ENCODE results near the gene P2RX5.
A peak's percentile ranks its signal among the peaks of the same experiment; 100 is the strongest.
"Not testable (repeated sequence)": the region's sequence is repeated elsewhere in the genome, so short reads cannot be mapped to it uniquely, and the experiment has no call there.

The P2RX5 gene

DNA sequence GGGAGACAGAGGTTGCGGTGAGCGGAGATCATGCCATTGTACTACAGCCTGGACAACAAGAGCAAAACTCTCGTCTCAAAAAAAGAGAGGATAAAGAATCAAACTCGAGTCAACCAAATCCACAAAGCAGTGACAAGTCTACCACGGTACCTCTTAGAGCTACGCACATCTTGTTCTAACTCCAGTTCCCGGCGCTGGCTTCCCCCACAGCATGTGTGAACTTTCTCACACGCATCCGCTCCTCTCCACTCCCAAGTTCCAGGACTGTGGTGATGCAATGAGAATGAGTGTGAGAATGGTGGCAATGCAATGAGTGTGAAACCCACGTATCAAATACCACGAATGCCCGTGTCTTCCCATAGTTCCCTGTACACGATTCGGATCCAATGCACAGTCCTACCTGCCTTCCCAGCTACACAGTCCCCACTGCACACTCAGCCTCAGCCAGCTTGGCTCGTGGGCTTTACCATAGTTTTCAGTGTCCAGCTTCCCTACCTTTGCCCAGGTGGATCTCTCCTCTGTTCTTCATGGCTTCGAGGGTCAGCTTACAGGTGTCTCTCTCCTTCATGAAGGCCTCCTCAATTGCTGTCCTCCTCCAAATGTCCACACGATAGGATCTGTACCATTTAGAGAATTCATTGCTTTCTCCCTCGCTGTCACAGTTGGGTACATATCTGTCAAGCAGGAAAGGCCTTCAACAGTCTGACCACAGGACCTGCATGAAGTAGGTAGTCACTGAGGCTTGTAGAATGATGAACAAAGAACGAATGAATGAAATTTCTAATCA, 9.2 kb upstream of the P2RX5 start:
- no peak for TF ChIP-seq CTCF (IDR thresholded peaks at IDR 0.05; ENCODE audit: insufficient read depth, low read length, missing control alignments)
- DNase-seq (ENCODE audit: low read depth, low spot score), result no peak
- ChIA-PET CTCF (no interaction called here), POLR2A (no interaction called here)
- no peak overlapping the region for H3K4me3 ChIP-seq (ENCODE audit: low read depth, low read length)

DNA sequence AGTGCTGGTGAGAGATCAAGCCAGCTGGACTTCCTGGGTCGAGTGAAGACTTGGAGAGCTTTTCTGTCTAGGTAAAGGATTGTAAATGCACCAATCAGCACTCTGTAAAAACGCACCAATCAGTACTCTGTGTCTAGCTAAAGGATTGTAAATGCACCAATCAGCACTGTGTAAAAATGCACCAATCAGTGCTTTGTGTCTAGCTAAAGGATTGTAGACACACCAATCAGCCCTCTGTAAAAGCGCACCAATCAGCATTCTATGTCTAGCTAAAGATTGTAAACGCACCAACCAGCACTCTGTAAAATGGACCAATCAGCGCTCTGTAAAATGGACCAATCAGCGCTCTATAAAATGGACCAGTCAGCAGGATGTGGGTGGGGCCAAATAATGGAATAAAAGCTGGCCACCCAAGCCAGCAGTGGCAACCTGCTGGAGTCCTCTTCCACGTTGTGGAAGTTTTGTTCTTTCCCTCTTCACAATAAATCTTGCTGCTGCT, 6.1 kb upstream of the P2RX5 start:
- CTCF ChIA-PET, result interaction anchor here (2.1 kb wide), 1 partner anchor 9 kb away, joined by 7 read pairs; no protein-coding TSS in a partner anchor
- DNase-seq (ENCODE audit: low read depth, low spot score); H3K4me3 ChIP-seq (ENCODE audit: low read depth, low read length); POLR2A ChIA-PET: not testable (repeated sequence)

- DNase-seq (ENCODE audit: low read depth, low spot score), result no peak
- ChIA-PET POLR2A (interaction anchor here (0.7 kb wide), 1 partner anchor 32 kb away, joined by 5 read pairs; no protein-coding TSS in a partner anchor), CTCF (no interaction called here)
- no peak overlapping the region for H3K4me3 ChIP-seq (ENCODE audit: low read depth, low read length)
- no peak for TF ChIP-seq CTCF (IDR thresholded peaks at IDR 0.05; ENCODE audit: insufficient read depth, low read length, missing control alignments)
Observed at GRCh38 chr17:3699951-3700350, 4.0 kb upstream of the P2RX5 start.

DNA sequence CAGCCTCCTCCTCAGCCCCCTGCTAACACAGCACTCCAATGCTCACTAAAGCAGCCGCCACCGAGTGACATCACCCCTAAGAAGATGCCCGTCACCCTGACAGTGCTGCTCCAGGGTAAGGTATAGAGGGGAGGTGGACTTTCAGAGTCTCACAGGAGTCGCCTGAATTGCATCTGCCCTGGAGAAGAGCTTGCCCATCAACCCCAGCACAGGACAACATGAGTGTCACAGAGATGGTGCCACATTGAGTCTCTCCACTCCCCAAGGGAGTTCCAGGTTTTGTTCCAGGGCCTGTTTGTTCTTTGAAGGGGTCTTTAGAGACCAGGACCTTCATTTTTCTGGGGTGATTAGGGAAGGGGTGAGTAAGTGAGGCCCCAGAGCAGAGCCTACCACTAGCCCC, 2.2 kb upstream of the P2RX5 start:
- POLR2A ChIA-PET, result no interaction called here
- H3K4me3 ChIP-seq (ENCODE audit: low read depth, low read length), result no peak overlapping the region
- no peak for TF ChIP-seq CTCF (IDR thresholded peaks at IDR 0.05; ENCODE audit: insufficient read depth, low read length, missing control alignments)
- CTCF ChIA-PET, result no interaction called here
- no peak for DNase-seq (ENCODE audit: low read depth, low spot score)

GRCh38 chr17:3697103-3697476, 1.1 kb upstream of the P2RX5 start:
- CTCF ChIA-PET, result interaction anchor here (1.9 kb wide), 1 partner anchor 41 kb away, joined by 5 read pairs; no protein-coding TSS in a partner anchor
- no peak for TF ChIP-seq CTCF (IDR thresholded peaks at IDR 0.05; ENCODE audit: insufficient read depth, low read length, missing control alignments)
- no peak overlapping the region for H3K4me3 ChIP-seq (ENCODE audit: low read depth, low read length)
- no peak for DNase-seq (ENCODE audit: low read depth, low spot score)
- POLR2A ChIA-PET, result no interaction called here

- CTCF ChIA-PET, result interaction anchor here (0.6 to 2.0 kb wide), 6 partner anchors 12 to 1020 kb away, joined by 3 to 5 read pairs (median 3); partner anchors contain the start of gene NCBP3
- no peak for TF ChIP-seq CTCF (IDR thresholded peaks at IDR 0.05; ENCODE audit: insufficient read depth, low read length, missing control alignments)
- DNase-seq (ENCODE audit: low read depth, low spot score), result no peak
- POLR2A ChIA-PET, result interaction anchor here (0.5 kb wide), 1 partner anchor 16 kb away, joined by 3 read pairs; no protein-coding TSS in a partner anchor
- H3K4me3 ChIP-seq (ENCODE audit: low read depth, low read length), result peak overlapping the region; percentile 60
Observed at GRCh38 chr17:3695129-3695722, 729 bp downstream of the P2RX5 start.

Data from AG04449 (cell line).